ENCODE measurements around the gene BABAM2. TPM values are rescaled to one million over a fixed set of nuclear protein-coding genes. Genes with fewer than 3 reads are reported as not detected.
A peak's percentile ranks its signal among the peaks of the same experiment; 100 is the strongest.

BABAM2 gene
- total and polyA plus RNA-seq, 2 of the 4 experiments (the other 2 are of a cell fraction) = 20.9 to 23.1 TPM

- Histone ChIP-seq H2AK9ac (replicated peaks; ENCODE audit: low read depth, low read length, poor library complexity) (no peak overlapping the region), H3K14ac (replicated peaks; ENCODE audit: low read depth, low read length) (peak overlapping the region; percentile 76; the same call in 1 of the 2 replicates), H3K9ac (ENCODE audit: low read depth, low read length) (no peak overlapping the region), H4K20me1 (ENCODE audit: insufficient read depth, low read length) (no peaks in the 10 kb centered on the region), H4K91ac (ENCODE audit: insufficient read depth, low read depth, low read length) (peak overlapping the region; percentile 78), H2AFZ (replicated peaks; ENCODE audit: low read length, poor library complexity) (no peak overlapping the region), H3K4me2 (ENCODE audit: low read depth, low read length) (no peak overlapping the region), H3K27ac (ENCODE audit: insufficient read depth, low read length) (no peak overlapping the region), H3K4me1 (ENCODE audit: control insufficient read depth, insufficient read depth, low read length) (peaks cover 9% of the 10 kb centered on the region), H2BK120ac (ENCODE audit: low read depth, low read length) (peak overlapping the region; percentile 87), H2BK5ac (ENCODE audit: low read depth, low read length, poor library complexity, severe bottlenecking) (peak overlapping the region; percentile 47), H3K36me3 (ENCODE audit: control insufficient read depth, insufficient read depth, low read length) (no peaks in the 10 kb centered on the region), H3K9me3 (ENCODE audit: control insufficient read depth, insufficient read depth, low read length) (no peaks in the 10 kb centered on the region), H3K27me3 (ENCODE audit: control insufficient read depth, insufficient read depth, low read length) (no peaks in the 10 kb centered on the region), H3K18ac (ENCODE audit: low read depth, low read length) (no peak overlapping the region; the same call in 1 of the 2 replicates), H2AK5ac (ENCODE audit: low read depth, low read length) (no peak overlapping the region), H3K4me3 (ENCODE audit: insufficient read depth, low read depth, low read length) (no peak overlapping the region), H4K8ac (ENCODE audit: low read depth in 2 of 2, low read length in 2 of 2) (peak overlapping the region in 1 of 2 experiments; percentile 81; a peak in 2 of 4 replicates), H3K4ac (ENCODE audit: low read depth, low read length) (peak overlapping the region; percentile 81; the same call in 1 of the 2 replicates), H3K79me1 (ENCODE audit: low read depth in 1 of 2, low read length in 2 of 2) (peaks cover 4 to 7% of the 10 kb centered on the region in 2 experiments; a peak in 3 of 4 replicates), H2BK15ac (ENCODE audit: low read depth, low read length) (peak overlapping the region; percentile 71; the same call in 1 of the 3 replicates), H2BK20ac (ENCODE audit: low read depth, low read length) (peak overlapping the region; percentile 91; the same call in 1 of the 2 replicates), H3K23ac (ENCODE audit: low read depth, low read length) (0 out of 2 replicates have a peak overlapping the region, but pooled peaks have one; percentile 22), H3K56ac (ENCODE audit: extremely low read depth, insufficient read depth, low read length) (no peak overlapping the region), H3K9me1 (ENCODE audit: insufficient read depth, low read length) (peaks cover 4% of the 10 kb centered on the region), H4K5ac (ENCODE audit: low read depth, low read length) (no peak overlapping the region; the same call in 1 of the 2 replicates)
- BruUV-seq (replicated peaks) = no TSS peak
- DNase-seq = no peak
- intact Hi-C loops (cut with micrococcal nuclease) (no loop called here), dilution Hi-C loops (cut with HindIII; ENCODE audit: low sequenced_read_pairs, unreplicated experiment) (no loop called here), in situ Hi-C loops (cut with MboI; ENCODE audit: low sequenced_read_pairs) (no loop called here)
- no peak for ATAC-seq (ENCODE audit: low read depth)
- ChIA-PET CTCF (interaction anchor here (0.7 kb wide), 1 partner anchor 87 kb away, joined by 3 read pairs; no protein-coding TSS in a partner anchor), POLR2A (ENCODE audit: unreplicated experiment) (no interaction called here)
- TF ChIP-seq SMC3 (IDR thresholded peaks at IDR 0.05; ENCODE audit: low read depth, low read length) (no peak), RCOR1 (IDR thresholded peaks at IDR 0.05; ENCODE audit: insufficient replicate concordance, low read length) (no peak), MXI1 (IDR thresholded peaks at IDR 0.05; ENCODE audit: borderline replicate concordance, low read depth, low read length) (no peak)
- 95% methylated on average over 2 of the region's 2 CpGs; no CpG with 5 or more reads in 1 of the 2 experiments for WGBS, 2 experiments (ENCODE audit: extremely low coverage in 2 of 2, insufficient read length in 1 of 2)
These were observed 205.1 kb downstream of the BABAM2 start for GRCh38 chr2:28095622-28096021.
